ENCODE results near the gene WNK2.

- TF ChIP-seq CTCF (conservative IDR thresholded peaks at IDR 0.05 in 1 of 2, IDR thresholded peaks at IDR 0.05 in 1 of 2; ENCODE audit: extremely low read depth in 1 of 2, insufficient read depth in 1 of 2, low read depth in 1 of 2, low read length in 2 of 2): no peak
- no peak for TF ChIP-seq EZH2 (IDR thresholded peaks at IDR 0.05; ENCODE audit: borderline replicate concordance, low read length)
Observed at GRCh38 chr9:93300175-93300572, 116.2 kb downstream of the WNK2 start.

Data from mammary epithelial cell (primary cell).